ENCODE results near the gene ACER3.
A peak's percentile ranks its signal among the peaks of the same experiment; 100 is the strongest.
"Not testable (repeated sequence)": the region's sequence is repeated elsewhere in the genome, so short reads cannot be mapped to it uniquely, and the experiment has no call there.

ACER3 gene

DNA sequence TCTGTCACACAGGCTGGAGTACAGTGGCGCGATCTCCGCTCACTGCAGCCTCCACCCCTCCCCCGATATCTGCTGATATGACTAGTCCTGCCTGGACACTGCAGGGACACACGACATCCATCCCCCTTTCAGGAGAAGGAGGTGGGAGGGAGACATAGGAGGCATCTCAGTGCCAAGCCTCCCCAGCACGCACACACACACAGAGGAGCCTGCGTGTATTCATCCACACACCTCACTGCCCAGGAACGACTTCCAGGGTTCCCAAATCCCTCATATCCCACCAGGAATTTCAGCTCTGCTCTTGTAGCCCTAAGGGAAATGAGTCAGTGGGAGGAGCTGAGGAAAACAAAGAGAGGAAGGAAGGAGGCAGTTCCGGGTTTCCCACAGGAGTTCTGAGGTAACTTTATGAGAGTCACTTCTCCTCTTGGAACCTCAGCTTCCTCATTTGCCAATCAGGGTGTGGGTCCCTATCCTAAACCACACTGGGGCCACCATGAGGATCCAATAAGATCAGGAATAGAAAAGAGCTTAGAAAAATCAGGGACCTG is 37.2 kb upstream of the ACER3 start:
- DNase-seq (ENCODE audit: low read depth) = no peak
- H3K4me3 ChIP-seq (ENCODE audit: control insufficient read depth, low read depth, low read length) = no peak overlapping the region
- TF ChIP-seq, protein P1, sequence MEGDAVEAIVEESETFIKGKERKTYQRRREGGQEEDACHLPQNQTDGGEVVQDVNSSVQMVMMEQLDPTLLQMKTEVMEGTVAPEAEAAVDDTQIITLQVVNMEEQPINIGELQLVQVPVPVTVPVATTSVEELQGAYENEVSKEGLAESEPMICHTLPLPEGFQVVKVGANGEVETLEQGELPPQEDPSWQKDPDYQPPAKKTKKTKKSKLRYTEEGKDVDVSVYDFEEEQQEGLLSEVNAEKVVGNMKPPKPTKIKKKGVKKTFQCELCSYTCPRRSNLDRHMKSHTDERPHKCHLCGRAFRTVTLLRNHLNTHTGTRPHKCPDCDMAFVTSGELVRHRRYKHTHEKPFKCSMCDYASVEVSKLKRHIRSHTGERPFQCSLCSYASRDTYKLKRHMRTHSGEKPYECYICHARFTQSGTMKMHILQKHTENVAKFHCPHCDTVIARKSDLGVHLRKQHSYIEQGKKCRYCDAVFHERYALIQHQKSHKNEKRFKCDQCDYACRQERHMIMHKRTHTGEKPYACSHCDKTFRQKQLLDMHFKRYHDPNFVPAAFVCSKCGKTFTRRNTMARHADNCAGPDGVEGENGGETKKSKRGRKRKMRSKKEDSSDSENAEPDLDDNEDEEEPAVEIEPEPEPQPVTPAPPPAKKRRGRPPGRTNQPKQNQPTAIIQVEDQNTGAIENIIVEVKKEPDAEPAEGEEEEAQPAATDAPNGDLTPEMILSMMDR (IDR thresholded peaks at IDR 0.05; ENCODE audit: control insufficient read depth, insufficient read depth, low read depth, low read length, missing control alignments) = no peak

DNA sequence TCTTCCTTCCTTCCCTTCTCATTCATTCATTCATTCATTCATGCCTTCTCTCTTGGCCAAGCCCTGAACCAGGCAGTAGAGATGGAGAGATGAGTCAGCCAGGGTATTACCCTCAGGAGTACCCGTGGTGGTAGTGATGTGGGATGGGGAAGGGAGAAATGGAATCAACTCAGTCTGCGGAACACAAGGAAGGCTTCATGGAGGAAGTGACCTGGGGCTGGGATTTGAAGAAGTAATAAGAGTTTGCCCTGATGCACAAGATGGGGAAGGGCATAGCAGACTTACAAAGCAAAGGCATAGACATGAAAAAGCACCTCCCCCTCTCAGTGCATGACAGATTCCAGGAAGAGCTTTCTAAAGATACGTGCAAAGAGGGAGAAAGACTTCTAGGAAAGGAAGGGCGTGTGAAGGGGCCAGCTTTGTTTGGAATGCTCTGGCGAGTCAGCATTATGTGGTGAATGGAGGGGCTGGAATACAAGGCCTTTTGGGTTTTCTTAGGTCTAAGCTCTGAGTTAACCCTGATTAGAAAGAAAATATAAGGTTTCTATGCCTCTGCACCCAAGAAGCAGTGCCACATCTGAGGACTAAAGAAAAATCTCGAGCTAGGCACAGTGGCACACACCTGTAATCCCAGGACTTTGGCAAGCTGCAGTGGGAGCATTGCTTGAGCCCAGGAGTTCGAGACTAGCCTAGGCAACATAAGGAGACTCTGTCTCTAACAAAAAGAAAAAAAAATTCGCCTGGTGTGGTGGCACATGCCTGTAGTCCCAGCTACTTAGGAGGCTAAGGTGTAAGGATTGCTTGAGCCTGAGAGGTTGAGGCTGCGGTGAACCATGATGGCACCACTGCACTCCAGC is 36.4 kb upstream of the ACER3 start:
- TF ChIP-seq, protein P1 (IDR thresholded peaks at IDR 0.05; ENCODE audit: control insufficient read depth, insufficient read depth, low read depth, low read length, missing control alignments) = no peak
- H3K4me3 ChIP-seq (ENCODE audit: control insufficient read depth, low read depth, low read length) = no peak overlapping the region
- DNase-seq (ENCODE audit: low read depth) = no peak

- TF ChIP-seq, protein P1 (IDR thresholded peaks at IDR 0.05; ENCODE audit: control insufficient read depth, insufficient read depth, low read depth, low read length, missing control alignments) = no peak
- H3K4me3 ChIP-seq (ENCODE audit: control insufficient read depth, low read depth, low read length) = no peak overlapping the region
- no peak for DNase-seq (ENCODE audit: low read depth)
Observed at GRCh38 chr11:76824980-76825725, 35.6 kb upstream of the ACER3 start.

- no peak for DNase-seq (ENCODE audit: low read depth)
- no peak overlapping the region for H3K4me3 ChIP-seq (ENCODE audit: control insufficient read depth, low read depth, low read length)
- TF ChIP-seq, protein P1 (IDR thresholded peaks at IDR 0.05; ENCODE audit: control insufficient read depth, insufficient read depth, low read depth, low read length, missing control alignments) = no peak
Observed at GRCh38 chr11:76825726-76826396, 34.9 kb upstream of the ACER3 start.

- DNase-seq (ENCODE audit: low read depth); H3K4me3 ChIP-seq (ENCODE audit: control insufficient read depth, low read depth, low read length): not testable (repeated sequence)
Observed at GRCh38 chr11:76826508-76826907, 34.2 kb upstream of the ACER3 start.

DNA sequence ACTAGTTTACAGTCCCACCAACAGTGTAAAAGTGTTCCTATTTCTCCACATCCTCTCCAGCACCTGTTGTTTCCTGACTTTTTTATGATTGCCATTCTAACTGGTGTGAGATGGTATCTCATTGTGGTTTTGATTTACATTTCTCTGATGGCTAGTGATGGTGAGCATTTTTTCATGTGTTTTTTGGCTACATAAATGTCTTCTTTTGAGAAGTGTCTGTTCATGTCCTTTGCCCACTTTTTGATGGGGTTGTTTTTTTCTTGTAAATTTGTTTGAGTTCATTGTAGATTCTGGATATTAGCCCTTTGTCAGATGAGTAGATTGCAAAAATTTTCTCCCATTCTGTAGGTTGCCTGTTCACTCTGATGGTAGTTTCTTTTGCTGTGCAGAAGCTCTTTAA is 33.7 kb upstream of the ACER3 start:
- not testable (repeated sequence) for DNase-seq (ENCODE audit: low read depth); H3K4me3 ChIP-seq (ENCODE audit: control insufficient read depth, low read depth, low read length)

DNA sequence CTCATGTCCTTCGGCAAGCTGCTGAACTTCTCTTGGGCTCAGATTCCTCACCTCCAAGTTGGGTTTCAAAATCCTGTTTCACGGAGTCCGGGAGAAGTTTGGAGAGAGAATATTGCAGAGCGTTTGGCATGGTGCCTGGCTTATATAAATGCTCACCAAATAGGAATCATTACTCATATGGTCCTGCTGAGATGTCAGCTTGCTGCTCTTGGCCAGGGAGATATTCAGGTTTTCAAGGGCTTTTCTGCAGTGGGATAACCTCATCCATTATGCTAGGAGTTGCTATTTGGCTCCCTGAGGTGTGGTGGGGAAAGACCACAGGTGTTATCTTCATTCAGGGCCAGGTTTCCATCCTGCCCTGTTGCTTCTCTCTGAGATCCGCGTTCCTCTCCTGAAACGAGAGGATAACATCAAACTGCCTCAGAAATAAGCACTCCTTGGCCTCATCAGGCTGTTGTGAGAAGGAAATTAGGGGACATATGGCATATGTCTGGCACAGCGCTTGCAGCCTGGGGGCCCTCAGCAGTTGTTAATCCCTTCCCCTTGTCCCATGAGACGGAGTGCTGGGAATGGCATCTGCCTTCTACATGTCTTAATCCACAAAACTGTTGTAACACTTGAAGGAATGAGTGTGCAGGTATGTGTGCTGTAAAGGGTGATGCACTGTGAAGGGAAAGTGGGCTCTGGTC is 29.9 kb upstream of the ACER3 start:
- H3K4me3 ChIP-seq (ENCODE audit: control insufficient read depth, low read depth, low read length) = no peak overlapping the region
- TF ChIP-seq, protein P1 (IDR thresholded peaks at IDR 0.05; ENCODE audit: control insufficient read depth, insufficient read depth, low read depth, low read length, missing control alignments) = no peak
- peak; percentile 67 for DNase-seq (ENCODE audit: low read depth)

All from AG09309 (cell line).